ENCODE measurements around the gene BICRAL.

BICRAL gene

DNA sequence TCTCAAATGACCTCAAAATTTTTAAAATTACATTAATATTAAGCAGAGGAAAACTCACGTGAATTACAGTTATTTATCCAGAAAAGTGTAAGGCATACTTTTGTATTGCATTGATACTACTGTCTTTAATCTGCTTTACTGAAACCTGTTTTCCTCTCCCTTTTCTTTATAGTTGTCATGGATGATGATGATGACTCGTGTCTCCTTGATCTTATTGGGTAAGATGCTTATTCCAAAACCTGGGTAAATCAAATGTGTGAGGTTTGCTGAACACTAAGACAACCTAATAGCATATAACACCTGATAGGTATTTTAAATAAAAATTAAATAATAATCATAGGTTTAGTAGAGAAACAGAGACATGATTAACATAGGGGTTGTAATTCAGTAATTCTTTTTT is 40.0 kb downstream of the BICRAL start:
- Histone ChIP-seq H3K36me3 (ENCODE audit: insufficient read depth, low read length) (no peaks in the 10 kb centered on the region; the same call in 1 of the 2 replicates), H3K9ac (ENCODE audit: insufficient read length) (no peak overlapping the region), H3K27ac (no peak overlapping the region), H3K9me3 (ENCODE audit: low read depth, low read length) (no peaks in the 10 kb centered on the region), H3K4me3 (no peak overlapping the region)
- DNase-seq (ENCODE audit: low read depth, low spot score), result no peak
- no peak for TF ChIP-seq EZH2 (IDR thresholded peaks at IDR 0.05)
- TF ChIP-seq POLR2AphosphoS5 (IDR thresholded peaks at IDR 0.05; ENCODE audit: borderline replicate concordance, low read depth, low read length), result no peak
- no peak for TF ChIP-seq FOXP2 (optimal IDR thresholded peaks at IDR 0.05; ENCODE audit: control extremely low read depth, extremely low read length, insufficient read depth)

DNA sequence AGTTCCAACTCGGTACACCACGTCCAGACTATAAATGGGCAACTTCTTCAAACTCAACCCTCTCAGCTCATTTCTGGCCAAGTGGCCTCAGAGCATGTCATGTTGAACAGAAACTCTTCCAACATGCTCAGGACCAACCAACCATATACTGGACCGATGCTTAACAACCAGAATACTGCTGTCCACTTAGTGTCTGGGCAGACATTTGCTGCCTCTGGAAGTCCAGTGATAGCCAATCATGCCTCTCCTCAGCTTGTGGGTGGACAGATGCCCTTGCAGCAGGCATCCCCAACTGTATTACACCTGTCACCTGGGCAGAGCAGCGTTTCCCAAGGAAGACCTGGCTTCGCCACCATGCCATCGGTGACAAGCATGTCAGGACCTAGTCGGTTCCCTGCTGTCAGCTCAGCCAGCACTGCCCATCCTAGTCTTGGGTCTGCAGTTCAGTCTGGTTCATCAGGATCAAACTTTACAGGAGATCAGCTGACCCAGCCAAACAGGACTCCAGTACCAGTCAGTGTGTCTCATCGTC is 47.8 kb downstream of the BICRAL start:
- no peak for DNase-seq (ENCODE audit: low read depth, low spot score)
- no peak for TF ChIP-seq EZH2 (IDR thresholded peaks at IDR 0.05)
- TF ChIP-seq FOXP2 (optimal IDR thresholded peaks at IDR 0.05; ENCODE audit: control extremely low read depth, extremely low read length, insufficient read depth), result no peak
- TF ChIP-seq POLR2AphosphoS5 (IDR thresholded peaks at IDR 0.05; ENCODE audit: borderline replicate concordance, low read depth, low read length), result no peak
- H3K27ac ChIP-seq, result no peak overlapping the region
- no peak overlapping the region for H3K4me3 ChIP-seq
- H3K9me3 ChIP-seq (ENCODE audit: low read depth, low read length), result no peaks in the 10 kb centered on the region
- no peak overlapping the region for H3K9ac ChIP-seq (ENCODE audit: insufficient read length)
- H3K36me3 ChIP-seq (ENCODE audit: insufficient read depth, low read length), result peaks cover 17% of the 10 kb centered on the region; the same call in 1 of the 2 replicates

DNA sequence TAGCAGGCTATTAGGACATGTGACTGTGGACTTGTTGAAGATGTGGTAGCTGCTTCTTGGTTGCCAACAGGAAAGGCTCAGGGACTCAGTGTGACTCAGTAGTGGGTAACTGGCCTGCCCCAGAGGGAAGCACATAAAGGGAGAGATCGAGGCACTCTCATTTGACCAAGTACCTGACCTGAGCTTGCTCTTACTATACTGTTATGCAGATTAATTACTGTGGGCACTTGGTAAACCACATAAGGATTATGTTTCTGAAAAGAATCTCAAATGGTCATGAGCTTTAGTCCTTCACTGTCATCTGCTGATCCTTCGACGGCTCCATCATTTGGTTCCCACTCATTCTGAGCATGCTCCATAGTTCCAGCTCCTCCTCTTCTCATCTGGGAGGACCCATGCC is 49.4 kb downstream of the BICRAL start:
- H3K9me3 ChIP-seq (ENCODE audit: low read depth, low read length), result no peaks in the 10 kb centered on the region
- H3K36me3 ChIP-seq (ENCODE audit: insufficient read depth, low read length), result peaks cover 17% of the 10 kb centered on the region; the same call in 1 of the 2 replicates
- TF ChIP-seq POLR2AphosphoS5 (IDR thresholded peaks at IDR 0.05; ENCODE audit: borderline replicate concordance, low read depth, low read length) (no peak), FOXP2 (optimal IDR thresholded peaks at IDR 0.05; ENCODE audit: control extremely low read depth, extremely low read length, insufficient read depth) (no peak), EZH2 (IDR thresholded peaks at IDR 0.05) (no peak)
- no peak overlapping the region for H3K4me3 ChIP-seq
- no peak overlapping the region for H3K27ac ChIP-seq
- DNase-seq (ENCODE audit: low read depth, low spot score), result no peak
- no peak overlapping the region for H3K9ac ChIP-seq (ENCODE audit: insufficient read length)

DNA sequence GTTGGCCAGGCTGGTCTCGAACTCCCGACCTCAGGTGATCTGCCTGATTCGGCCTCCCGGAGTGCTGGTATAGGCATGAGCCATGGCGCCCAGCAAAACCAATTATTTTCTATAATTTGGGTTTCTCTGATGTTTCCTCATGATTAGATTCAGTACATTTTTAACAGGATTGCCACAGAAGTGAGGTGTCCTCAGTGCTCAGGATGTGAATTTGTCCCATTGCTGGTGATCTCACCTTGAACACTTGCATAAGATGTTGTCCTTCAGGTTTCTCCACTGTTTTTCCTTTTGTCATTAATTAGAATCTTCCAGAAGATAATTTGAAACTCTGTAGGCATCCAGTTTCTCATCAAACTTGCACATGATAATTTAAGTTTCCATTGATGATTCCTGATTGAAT is 52.2 kb downstream of the BICRAL start:
- no peak overlapping the region for H3K27ac ChIP-seq
- no peaks in the 10 kb centered on the region for H3K9me3 ChIP-seq (ENCODE audit: low read depth, low read length)

DNA sequence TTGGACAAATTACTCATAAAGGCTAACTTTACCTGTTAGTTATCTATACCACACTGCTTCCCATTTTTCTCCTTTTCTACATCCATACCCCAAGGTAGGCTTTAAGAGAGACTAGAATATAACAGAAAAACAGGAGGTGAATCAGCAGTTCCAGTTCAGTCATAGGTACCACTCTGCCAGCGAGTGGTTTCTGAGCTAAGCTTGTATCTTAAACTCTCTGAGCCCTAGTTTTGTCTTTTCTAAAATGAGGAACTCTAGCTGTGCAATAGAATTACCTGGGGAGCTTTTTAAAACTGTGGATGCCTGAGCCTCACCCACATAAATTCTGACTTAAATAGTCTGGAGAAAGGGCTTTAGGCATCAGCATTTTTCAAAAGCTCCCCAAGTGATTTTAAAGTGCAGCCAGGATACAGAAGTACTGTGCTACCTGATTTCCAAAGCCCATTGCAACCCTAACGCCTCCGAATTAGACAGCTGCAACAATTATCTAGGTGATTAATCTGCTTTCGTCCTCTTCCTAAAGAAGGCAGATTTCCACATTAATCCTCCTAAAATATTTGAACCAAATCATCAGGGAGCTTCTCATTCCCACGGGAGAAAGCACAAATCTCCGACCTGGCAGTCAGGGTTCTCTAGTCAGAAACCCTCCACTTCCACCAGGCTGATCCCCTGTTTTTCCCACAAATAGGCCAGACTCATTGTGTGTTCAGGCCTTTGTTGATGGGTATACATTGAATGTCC is 60.2 kb downstream of the BICRAL start:
- Histone ChIP-seq H3K36me3 (ENCODE audit: insufficient read depth, low read length) (no peaks in the 10 kb centered on the region), H3K27ac (no peak overlapping the region), H3K9ac (ENCODE audit: insufficient read length) (no peak overlapping the region), H3K9me3 (ENCODE audit: low read depth, low read length) (no peaks in the 10 kb centered on the region), H3K4me3 (no peak overlapping the region)
- no peak for TF ChIP-seq FOXP2 (optimal IDR thresholded peaks at IDR 0.05; ENCODE audit: control extremely low read depth, extremely low read length, insufficient read depth)
- TF ChIP-seq EZH2 (IDR thresholded peaks at IDR 0.05), result no peak
- no peak for TF ChIP-seq POLR2AphosphoS5 (IDR thresholded peaks at IDR 0.05; ENCODE audit: borderline replicate concordance, low read depth, low read length)
- no peak for DNase-seq (ENCODE audit: low read depth, low spot score)

More for the DNA sequence above, 52.2 kb downstream of the BICRAL start:
- Histone ChIP-seq H3K4me3 (no peak overlapping the region), H3K9ac (ENCODE audit: insufficient read length) (no peak overlapping the region), H3K36me3 (ENCODE audit: insufficient read depth, low read length) (peaks cover 10% of the 10 kb centered on the region; the same call in 1 of the 2 replicates)
- TF ChIP-seq POLR2AphosphoS5 (IDR thresholded peaks at IDR 0.05; ENCODE audit: borderline replicate concordance, low read depth, low read length) (no peak), FOXP2 (optimal IDR thresholded peaks at IDR 0.05; ENCODE audit: control extremely low read depth, extremely low read length, insufficient read depth) (no peak), EZH2 (IDR thresholded peaks at IDR 0.05) (no peak)
- DNase-seq (ENCODE audit: low read depth, low spot score), result no peak

DNA sequence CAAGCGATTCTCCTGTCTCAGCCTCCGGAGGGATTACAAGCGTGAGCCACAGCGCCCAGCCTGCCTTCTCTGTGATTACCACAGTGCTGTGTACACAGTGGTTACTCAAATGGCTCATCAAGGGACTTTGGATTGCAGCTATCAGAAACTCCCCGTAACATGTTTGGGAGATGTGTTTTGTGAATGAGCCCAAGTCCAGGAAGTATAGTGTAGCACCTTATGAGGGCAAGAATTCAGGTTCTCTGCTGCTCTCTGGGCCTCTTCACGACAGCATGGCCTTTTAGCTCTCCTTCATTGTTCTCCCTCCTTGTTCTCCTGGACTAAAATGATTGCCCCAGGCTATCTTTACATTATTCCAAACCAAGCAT is 63.5 kb downstream of the BICRAL start:
- Histone ChIP-seq H3K36me3 (ENCODE audit: insufficient read depth, low read length) (no peaks in the 10 kb centered on the region), H3K27ac (no peak overlapping the region), H3K9me3 (ENCODE audit: low read depth, low read length) (no peaks in the 10 kb centered on the region), H3K4me3 (no peak overlapping the region), H3K9ac (ENCODE audit: insufficient read length) (no peak overlapping the region)
- DNase-seq (ENCODE audit: low read depth, low spot score), result no peak
- TF ChIP-seq POLR2AphosphoS5 (IDR thresholded peaks at IDR 0.05; ENCODE audit: borderline replicate concordance, low read depth, low read length), result no peak
- no peak for TF ChIP-seq FOXP2 (optimal IDR thresholded peaks at IDR 0.05; ENCODE audit: control extremely low read depth, extremely low read length, insufficient read depth)
- TF ChIP-seq EZH2 (IDR thresholded peaks at IDR 0.05), result no peak

DNA sequence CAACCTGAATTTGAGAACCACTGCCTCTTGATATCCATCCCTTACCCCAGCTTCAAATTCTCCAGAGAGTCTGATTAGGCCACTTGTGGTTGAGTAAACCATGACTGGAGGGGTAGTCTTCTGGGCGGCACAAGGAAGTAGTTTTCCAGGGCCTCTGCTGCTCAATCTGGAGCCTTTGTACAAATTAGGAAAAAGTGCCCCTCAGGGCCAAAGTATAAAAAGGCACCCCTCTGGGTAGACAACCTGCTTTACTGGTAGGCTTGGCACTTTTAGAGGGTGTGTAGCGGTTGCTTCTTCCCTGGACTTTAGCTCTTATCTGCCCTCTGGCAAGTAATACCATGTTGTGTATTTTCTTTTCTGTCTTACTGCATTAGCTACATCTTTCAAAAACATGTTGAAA is 64.7 kb downstream of the BICRAL start:
- no peak overlapping the region for H3K9ac ChIP-seq (ENCODE audit: insufficient read length)
- H3K9me3 ChIP-seq (ENCODE audit: low read depth, low read length), result no peaks in the 10 kb centered on the region
- no peak for TF ChIP-seq POLR2AphosphoS5 (IDR thresholded peaks at IDR 0.05; ENCODE audit: borderline replicate concordance, low read depth, low read length)
- no peak for TF ChIP-seq EZH2 (IDR thresholded peaks at IDR 0.05)
- no peak for TF ChIP-seq FOXP2 (optimal IDR thresholded peaks at IDR 0.05; ENCODE audit: control extremely low read depth, extremely low read length, insufficient read depth)
- no peaks in the 10 kb centered on the region for H3K36me3 ChIP-seq (ENCODE audit: insufficient read depth, low read length)
- DNase-seq (ENCODE audit: low read depth, low spot score), result no peak
- H3K4me3 ChIP-seq, result no peak overlapping the region
- H3K27ac ChIP-seq, result no peak overlapping the region

DNA sequence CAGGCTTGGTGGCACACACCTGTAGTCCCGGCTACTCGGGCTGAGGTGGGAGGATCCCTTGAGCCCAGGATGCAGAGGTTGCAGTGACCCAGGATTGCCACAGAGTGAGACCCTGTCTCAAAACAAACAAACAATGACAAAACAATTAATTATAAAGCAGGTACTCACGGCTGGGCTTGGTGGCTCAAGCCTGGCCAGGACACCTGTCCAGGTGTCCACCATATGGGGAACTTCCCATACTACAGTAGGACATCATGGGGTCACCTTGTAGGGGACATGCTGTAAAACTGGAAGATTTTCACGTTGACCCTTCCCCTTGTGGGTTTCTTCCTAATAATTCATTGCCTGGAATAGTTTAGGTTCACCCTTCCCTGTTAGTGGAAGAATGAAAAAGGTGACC is 66.8 kb downstream of the BICRAL start:
- Histone ChIP-seq H3K27ac (no peak overlapping the region), H3K9me3 (ENCODE audit: low read depth, low read length) (no peaks in the 10 kb centered on the region), H3K9ac (ENCODE audit: insufficient read length) (no peak overlapping the region), H3K4me3 (no peak overlapping the region), H3K36me3 (ENCODE audit: insufficient read depth, low read length) (no peaks in the 10 kb centered on the region)
- DNase-seq (ENCODE audit: low read depth, low spot score), result no peak
- no peak for TF ChIP-seq FOXP2 (optimal IDR thresholded peaks at IDR 0.05; ENCODE audit: control extremely low read depth, extremely low read length, insufficient read depth)
- TF ChIP-seq POLR2AphosphoS5 (IDR thresholded peaks at IDR 0.05; ENCODE audit: borderline replicate concordance, low read depth, low read length), result no peak
- TF ChIP-seq EZH2 (IDR thresholded peaks at IDR 0.05), result no peak

Data from SK-N-MC (cell line).